K562 (cell line): ENCODE measurements around the gene STAT4. TPM values are rescaled to one million over a fixed set of nuclear protein-coding genes. Genes with fewer than 3 reads are reported as not detected.

Source experiments
- CBX1 ChIP-seq: sonication (generic); IDR thresholded peaks from 2 replicates; pipeline ENCODE4 v1.6.1; 2016; ENCODE audit warnings: antibody characterized with exemption, low read depth, mild to moderate bottlenecking
- CEBPG ChIP-seq, 3 experiments: fragments of 200-800 bp in 1 of 3; sonication (Bioruptor generic) in 1 of 3; sonication (generic) in 1 of 3; formaldehyde crosslinking in 1 of 3; IDR thresholded peaks in 2 of 3; conservative IDR thresholded peaks in 1 of 3; 2 replicates each; pipeline versions ENCODE4 v1.6.1 to v1.8.0; 2016 to 2022; ENCODE audit warnings: missing compliant biosample characterization in 2 of 3, missing genetic modification characterization in 2 of 3, mild to moderate bottlenecking in 1 of 3, missing genetic modification reagents in 1 of 3
- EP400 ChIP-seq: fragments of 450-650 bp; IDR thresholded peaks from 2 replicates; pipeline ENCODE4 v1.6.1; 2017; ENCODE audit warnings: antibody characterized with exemption, mild to moderate bottlenecking, moderate library complexity
- KDM2B ChIP-seq: fragments of 250-450 bp; sonication (Bioruptor Pico); IDR thresholded peaks from 2 replicates; pipeline ENCODE4 v1.8.0; 2021; ENCODE audit warnings: mild to moderate bottlenecking, moderate library complexity
- LARP7 ChIP-seq: fragments of 450-650 bp; IDR thresholded peaks from 2 replicates; pipeline ENCODE4 v1.6.1; 2016
- SREBF1 ChIP-seq: fragments of 150-350 bp; IDR thresholded peaks from 2 replicates; pipeline ENCODE4 v1.6.1; 2014; ENCODE audit warnings: antibody characterized with exemption, low read depth, low read length, borderline replicate concordance
- ZNF212 ChIP-seq: fragments of 450-650 bp; formaldehyde crosslinking; IDR thresholded peaks from 2 replicates; pipeline ENCODE4 v1.4.0; 2020; ENCODE audit warnings: mild to moderate bottlenecking
- ZNF586 ChIP-seq: fragments of 450-650 bp; formaldehyde crosslinking; conservative IDR thresholded peaks from 2 replicates; pipeline ENCODE4 v1.4.0; 2020; ENCODE audit warnings: mild to moderate bottlenecking, moderate library complexity
- polyA plus RNA-seq, 8 experiments: library from polyadenylated mRNA; depleted of rRNA in 4 of 8; stranded (reverse) in 5 of 8; unstranded in 3 of 8; fragments of >200 nt; fragmentation: Nextera tagmentation in 2 of 8; fragmentation: Illumina TruSeq in 1 of 8; extraction: Ambion mirVana in 2 of 8; extraction: Trizol in 1 of 8; gene quantifications; 2 replicates each; pipeline versions ENCODE4 v1.2.1 to v1.2.3, GENCODE V29; 2011 to 2014; ENCODE audit warnings: inconsistent platforms in 1 of 8, missing spikeins in 1 of 8
- total RNA-seq, 7 experiments: library from RNA; depleted of rRNA in 6 of 7; stranded (reverse); fragments of >200 nt in 6 of 7; fragmentation: Illumina TruSeq in 2 of 7; extraction: Trizol in 2 of 7; gene quantifications; 2 replicates each; pipeline versions ENCODE4 v1.2.1 to v1.2.3, GENCODE V29; 2011 to 2021; ENCODE audit warnings: low replicate concordance in 1 of 7
- TF ChIP-seq, protein P1 (sequence below): fragments of 250-450 bp; sonication (Bioruptor Pico); IDR thresholded peaks from 2 replicates; pipeline ENCODE4 v1.8.0; 2022; ENCODE audit warnings: moderate library complexity, mild to moderate bottlenecking, inconsistent platforms
- TF ChIP-seq, protein P2 (sequence below): sonication (generic); formaldehyde crosslinking; IDR thresholded peaks from 2 replicates; pipeline ENCODE4 v1.8.0; 2023; ENCODE audit warnings: mild to moderate bottlenecking, missing genetic modification reagents
- TF ChIP-seq, protein P3 (sequence below): fragments of 450-650 bp; IDR thresholded peaks from 2 replicates; pipeline ENCODE4 v1.6.1; 2018; ENCODE audit not compliant: partially characterized antibody

The STAT4 gene
- total and polyA plus RNA-seq, 9 of the 15 experiments (the other 6 are each of a cell fraction or from before 2014, with no cell fraction given) = 0.01 to 0.06 (median 0.03) TPM; not detected in 6

DNA sequence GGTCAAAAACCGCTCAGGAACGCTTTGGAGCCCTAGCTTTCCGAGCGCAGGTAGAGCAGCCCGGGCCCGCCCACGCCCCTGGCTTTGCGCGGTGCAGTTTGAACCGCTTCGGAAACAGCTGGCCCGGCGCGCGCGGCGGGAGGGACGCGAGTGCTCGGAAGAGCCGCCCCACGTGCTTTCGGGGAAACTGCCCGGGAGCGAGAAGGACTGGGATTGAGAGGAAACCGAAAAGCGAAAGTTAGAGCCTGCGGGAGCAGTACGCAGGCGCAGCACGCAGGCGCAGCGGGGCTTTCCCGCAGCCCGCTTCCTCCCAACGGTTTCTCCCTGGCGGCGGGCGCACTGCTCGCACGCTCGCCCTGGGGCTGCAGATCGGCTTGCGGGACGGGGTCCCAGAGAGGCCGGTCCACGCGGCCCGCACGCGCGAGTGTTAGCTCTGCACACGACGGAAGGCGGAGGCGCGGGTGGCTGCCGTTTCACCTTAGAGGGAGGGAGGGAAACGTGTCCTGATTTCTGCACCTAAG lies 130.5 kb downstream of the STAT4 start (continued):
- 0 out of 2 replicates have a peak, but pooled peaks have one; percentile 25 for TF ChIP-seq KDM2B (CRISPR knock-in tag)
- no peak for TF ChIP-seq SREBF1
- TF ChIP-seq ZNF212 (CRISPR knock-in tag) = no peak
- no peak for TF ChIP-seq ZNF586 (CRISPR knock-in tag)
- TF ChIP-seq EP400 = peak; percentile 96
- TF ChIP-seq, protein P1, sequence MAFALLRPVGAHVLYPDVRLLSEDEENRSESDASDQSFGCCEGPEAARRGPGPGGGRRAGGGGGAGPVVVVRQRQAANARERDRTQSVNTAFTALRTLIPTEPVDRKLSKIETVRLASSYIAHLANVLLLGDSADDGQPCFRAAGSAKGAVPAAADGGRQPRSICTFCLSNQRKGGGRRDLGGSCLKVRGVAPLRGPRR (CRISPR knock-in tag) = no peak
- TF ChIP-seq, protein P2, sequence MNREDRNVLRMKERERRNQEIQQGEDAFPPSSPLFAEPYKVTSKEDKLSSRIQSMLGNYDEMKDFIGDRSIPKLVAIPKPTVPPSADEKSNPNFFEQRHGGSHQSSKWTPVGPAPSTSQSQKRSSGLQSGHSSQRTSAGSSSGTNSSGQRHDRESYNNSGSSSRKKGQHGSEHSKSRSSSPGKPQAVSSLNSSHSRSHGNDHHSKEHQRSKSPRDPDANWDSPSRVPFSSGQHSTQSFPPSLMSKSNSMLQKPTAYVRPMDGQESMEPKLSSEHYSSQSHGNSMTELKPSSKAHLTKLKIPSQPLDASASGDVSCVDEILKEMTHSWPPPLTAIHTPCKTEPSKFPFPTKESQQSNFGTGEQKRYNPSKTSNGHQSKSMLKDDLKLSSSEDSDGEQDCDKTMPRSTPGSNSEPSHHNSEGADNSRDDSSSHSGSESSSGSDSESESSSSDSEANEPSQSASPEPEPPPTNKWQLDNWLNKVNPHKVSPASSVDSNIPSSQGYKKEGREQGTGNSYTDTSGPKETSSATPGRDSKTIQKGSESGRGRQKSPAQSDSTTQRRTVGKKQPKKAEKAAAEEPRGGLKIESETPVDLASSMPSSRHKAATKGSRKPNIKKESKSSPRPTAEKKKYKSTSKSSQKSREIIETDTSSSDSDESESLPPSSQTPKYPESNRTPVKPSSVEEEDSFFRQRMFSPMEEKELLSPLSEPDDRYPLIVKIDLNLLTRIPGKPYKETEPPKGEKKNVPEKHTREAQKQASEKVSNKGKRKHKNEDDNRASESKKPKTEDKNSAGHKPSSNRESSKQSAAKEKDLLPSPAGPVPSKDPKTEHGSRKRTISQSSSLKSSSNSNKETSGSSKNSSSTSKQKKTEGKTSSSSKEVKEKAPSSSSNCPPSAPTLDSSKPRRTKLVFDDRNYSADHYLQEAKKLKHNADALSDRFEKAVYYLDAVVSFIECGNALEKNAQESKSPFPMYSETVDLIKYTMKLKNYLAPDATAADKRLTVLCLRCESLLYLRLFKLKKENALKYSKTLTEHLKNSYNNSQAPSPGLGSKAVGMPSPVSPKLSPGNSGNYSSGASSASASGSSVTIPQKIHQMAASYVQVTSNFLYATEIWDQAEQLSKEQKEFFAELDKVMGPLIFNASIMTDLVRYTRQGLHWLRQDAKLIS = peak; percentile 93; the same call in 1 of the 2 replicates
- peak; percentile 82 for TF ChIP-seq CBX1
- TF ChIP-seq, protein P3, sequence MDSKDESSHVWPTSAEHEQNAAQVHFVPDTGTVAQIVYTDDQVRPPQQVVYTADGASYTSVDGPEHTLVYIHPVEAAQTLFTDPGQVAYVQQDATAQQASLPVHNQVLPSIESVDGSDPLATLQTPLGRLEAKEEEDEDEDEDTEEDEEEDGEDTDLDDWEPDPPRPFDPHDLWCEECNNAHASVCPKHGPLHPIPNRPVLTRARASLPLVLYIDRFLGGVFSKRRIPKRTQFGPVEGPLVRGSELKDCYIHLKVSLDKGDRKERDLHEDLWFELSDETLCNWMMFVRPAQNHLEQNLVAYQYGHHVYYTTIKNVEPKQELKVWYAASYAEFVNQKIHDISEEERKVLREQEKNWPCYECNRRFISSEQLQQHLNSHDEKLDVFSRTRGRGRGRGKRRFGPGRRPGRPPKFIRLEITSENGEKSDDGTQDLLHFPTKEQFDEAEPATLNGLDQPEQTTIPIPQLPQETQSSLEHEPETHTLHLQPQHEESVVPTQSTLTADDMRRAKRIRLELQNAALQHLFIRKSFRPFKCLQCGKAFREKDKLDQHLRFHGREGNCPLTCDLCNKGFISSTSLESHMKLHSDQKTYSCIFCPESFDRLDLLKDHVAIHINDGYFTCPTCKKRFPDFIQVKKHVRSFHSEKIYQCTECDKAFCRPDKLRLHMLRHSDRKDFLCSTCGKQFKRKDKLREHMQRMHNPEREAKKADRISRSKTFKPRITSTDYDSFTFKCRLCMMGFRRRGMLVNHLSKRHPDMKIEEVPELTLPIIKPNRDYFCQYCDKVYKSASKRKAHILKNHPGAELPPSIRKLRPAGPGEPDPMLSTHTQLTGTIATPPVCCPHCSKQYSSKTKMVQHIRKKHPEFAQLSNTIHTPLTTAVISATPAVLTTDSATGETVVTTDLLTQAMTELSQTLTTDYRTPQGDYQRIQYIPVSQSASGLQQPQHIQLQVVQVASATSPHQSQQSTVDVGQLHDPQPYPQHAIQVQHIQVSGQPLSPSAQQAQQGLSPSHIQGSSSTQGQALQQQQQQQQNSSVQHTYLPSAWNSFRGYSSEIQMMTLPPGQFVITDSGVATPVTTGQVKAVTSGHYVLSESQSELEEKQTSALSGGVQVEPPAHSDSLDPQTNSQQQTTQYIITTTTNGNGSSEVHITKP = peak; percentile 69
- no peak for TF ChIP-seq LARP7
- no peak for TF ChIP-seq CEBPG (CRISPR knock-in tag; IDR thresholded peaks at IDR 0.05)
- no peak for TF ChIP-seq CEBPG (tag; conservative IDR thresholded peaks at IDR 0.05 in 1 of 2, IDR thresholded peaks at IDR 0.05 in 1 of 2)
